SK-N-SH treated with all-trans-retinoic acid at 6 μM for 48 hours (cell line): ENCODE results near the gene FABP1.

ENCODE experiments used
- ARNTL ChIP-seq: fragments of 450-650 bp; formaldehyde crosslinking; IDR thresholded peaks from 2 replicates; pipeline ENCODE4 v1.5.0; 2020; ENCODE audit warnings: low read depth, mild to moderate bottlenecking, moderate library complexity, borderline replicate concordance
- CREB5 ChIP-seq: fragments of 250-450 bp; sonication (Bioruptor Pico); IDR thresholded peaks from 2 replicates; pipeline ENCODE4 v1.5.1; 2020; ENCODE audit warnings: low read depth, mild to moderate bottlenecking, moderate library complexity
- CSDC2 ChIP-seq: fragments of 250-450 bp; sonication (Bioruptor Pico); IDR thresholded peaks from 2 replicates; pipeline ENCODE4 v1.5.0; 2020; ENCODE audit warnings: mild to moderate bottlenecking, moderate library complexity
- OSR1 ChIP-seq: fragments of 250-450 bp; sonication (Bioruptor Pico); IDR thresholded peaks from 2 replicates; pipeline ENCODE4 v1.8.0; 2022; ENCODE audit warnings: moderate library complexity, mild to moderate bottlenecking, inconsistent platforms
- POU6F1 ChIP-seq: fragments of 250-450 bp; sonication (Bioruptor Pico); IDR thresholded peaks from 2 replicates; pipeline ENCODE4 v1.8.0; 2021; ENCODE audit warnings: low read depth, mild to moderate bottlenecking, moderate library complexity, borderline replicate concordance
- RARB ChIP-seq: fragments of 250-450 bp; sonication (Bioruptor Pico); IDR thresholded peaks from 2 replicates; pipeline ENCODE4 v1.8.0; 2021; ENCODE audit warnings: mild to moderate bottlenecking, moderate library complexity
- TCF4 ChIP-seq: fragments of 250-450 bp; sonication (Bioruptor Pico); IDR thresholded peaks from 2 replicates; pipeline ENCODE4 v1.8.0; 2021; ENCODE audit warnings: mild to moderate bottlenecking, moderate library complexity, borderline replicate concordance
- ZFP3 ChIP-seq: fragments of 250-450 bp; sonication (Bioruptor Pico); IDR thresholded peaks from 2 replicates; pipeline ENCODE4 v1.5.0; 2020; ENCODE audit warnings: mild to moderate bottlenecking, moderate library complexity
- ZNF70 ChIP-seq: fragments of 450-650 bp; formaldehyde crosslinking; IDR thresholded peaks from 2 replicates; pipeline ENCODE4 v1.5.0; 2020; ENCODE audit warnings: mild to moderate bottlenecking, moderate library complexity

- TF ChIP-seq ARNTL (CRISPR knock-in tag) (no peak), CSDC2 (CRISPR knock-in tag) (no peak), CREB5 (CRISPR knock-in tag) (no peak), ZFP3 (CRISPR knock-in tag) (no peak), TCF4 (CRISPR knock-in tag) (no peak), POU6F1 (CRISPR knock-in tag) (no peak), ZNF70 (CRISPR knock-in tag) (no peak), OSR1 (CRISPR knock-in tag) (no peak), RARB (CRISPR knock-in tag) (no peak)
Measured at GRCh38 chr2:88087073-88087472, 40.8 kb downstream of the FABP1 start.
